ENCODE results near the gene COPS7A.

DNA sequence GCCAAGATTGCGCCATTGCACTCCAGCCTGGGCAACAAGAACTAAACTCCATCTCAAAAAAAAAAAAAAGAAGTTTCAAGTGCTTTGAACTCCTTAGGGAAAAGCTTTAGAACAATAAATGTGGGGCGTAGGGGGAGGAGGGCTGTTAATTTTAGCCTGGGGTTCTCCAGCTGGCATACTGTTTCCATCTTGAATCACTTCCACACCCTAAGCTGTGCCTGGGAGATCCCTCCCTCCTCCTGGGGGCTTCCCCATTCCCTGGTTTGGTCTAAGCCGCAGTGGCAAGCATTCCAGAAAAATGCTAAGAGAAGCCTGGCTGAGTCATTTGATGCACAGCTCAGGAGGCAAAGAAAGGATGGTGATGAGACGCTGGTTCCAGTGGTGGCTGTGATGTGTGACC lies 32.4 kb upstream of the COPS7A start:
- TF ChIP-seq, protein P1, sequence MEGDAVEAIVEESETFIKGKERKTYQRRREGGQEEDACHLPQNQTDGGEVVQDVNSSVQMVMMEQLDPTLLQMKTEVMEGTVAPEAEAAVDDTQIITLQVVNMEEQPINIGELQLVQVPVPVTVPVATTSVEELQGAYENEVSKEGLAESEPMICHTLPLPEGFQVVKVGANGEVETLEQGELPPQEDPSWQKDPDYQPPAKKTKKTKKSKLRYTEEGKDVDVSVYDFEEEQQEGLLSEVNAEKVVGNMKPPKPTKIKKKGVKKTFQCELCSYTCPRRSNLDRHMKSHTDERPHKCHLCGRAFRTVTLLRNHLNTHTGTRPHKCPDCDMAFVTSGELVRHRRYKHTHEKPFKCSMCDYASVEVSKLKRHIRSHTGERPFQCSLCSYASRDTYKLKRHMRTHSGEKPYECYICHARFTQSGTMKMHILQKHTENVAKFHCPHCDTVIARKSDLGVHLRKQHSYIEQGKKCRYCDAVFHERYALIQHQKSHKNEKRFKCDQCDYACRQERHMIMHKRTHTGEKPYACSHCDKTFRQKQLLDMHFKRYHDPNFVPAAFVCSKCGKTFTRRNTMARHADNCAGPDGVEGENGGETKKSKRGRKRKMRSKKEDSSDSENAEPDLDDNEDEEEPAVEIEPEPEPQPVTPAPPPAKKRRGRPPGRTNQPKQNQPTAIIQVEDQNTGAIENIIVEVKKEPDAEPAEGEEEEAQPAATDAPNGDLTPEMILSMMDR (conservative IDR thresholded peaks at IDR 0.05; ENCODE audit: low read length): no peak
- no peak for TF ChIP-seq EZH2phosphoT487 (IDR thresholded peaks at IDR 0.05; ENCODE audit: borderline replicate concordance, low read depth, low read length)
